Esophagus squamous epithelium (tissue), 5 donors: ENCODE measurements around the gene FKBP15. TPM values are rescaled to one million over a fixed set of nuclear protein-coding genes. Genes with fewer than 3 reads are reported as not detected.

Experiments used
- DNase-seq: peaks from one replicate; lab custom pipeline; 2025; lab: John Stamatoyannopoulos, UW
- H3K27ac ChIP-seq, 4 donors: fragments of 200-600 bp; sonication (generic); one replicate each; pipeline ENCODE4 v1.5.1; 2016 to 2019; ENCODE audit warnings: mild to moderate bottlenecking in 1 of 4
- H3K27me3 ChIP-seq, 4 donors: fragments of 200-600 bp; sonication (generic); 1 replicate in 3 of 4; 2 replicates in 1 of 4; pipeline versions ENCODE4 v1.5.1 to v1.6.0; 2017 to 2021; ENCODE audit warnings: antibody characterized with exemption in 1 of 4
- H3K36me3 ChIP-seq, 3 donors: fragments of 200-600 bp; sonication (generic); one replicate each; pipeline ENCODE4 v1.5.1; 2016 to 2019
- H3K4me1 ChIP-seq, 3 donors: fragments of 200-600 bp; sonication (generic); one replicate each; pipeline ENCODE4 v1.5.1; 2017 to 2019
- H3K4me3 ChIP-seq, 4 donors: fragments of 200-600 bp; sonication (generic); 1 replicate in 3 of 4; 2 replicates in 1 of 4; pipeline ENCODE4 v1.5.1; 2016 to 2019; ENCODE audit warnings: mild to moderate bottlenecking in 2 of 4, moderate library complexity in 1 of 4
- H3K9me3 ChIP-seq, 3 donors: fragments of 200-600 bp; sonication (generic); one replicate each; pipeline ENCODE4 v1.5.1; 2016 to 2019
- CTCF ChIP-seq, 6 experiments: fragments of 450-650 bp in 4 of 6; fragments of 200-600 bp in 2 of 6; sonication (generic) in 2 of 6; IDR thresholded peaks; one replicate each; pipeline ENCODE4 v1.5.1; 2016 to 2019; ENCODE audit warnings: antibody characterized with exemption in 6 of 6, mild to moderate bottlenecking in 4 of 6, moderate library complexity in 4 of 6
- POLR2A ChIP-seq, 4 donors: fragments of 450-650 bp; IDR thresholded peaks; one replicate each; pipeline ENCODE4 v1.6.1; 2017; ENCODE audit warnings: antibody characterized with exemption in 4 of 4, mild to moderate bottlenecking in 4 of 4, moderate library complexity in 3 of 4
- WGBS, 2 donors: methylation state at CpG; one replicate each; pipeline ENCODE4 v1.1.5; 2018; 5-methylcytosine and 5-hydroxymethylcytosine counted together
- intact Hi-C: fragments of 100-400 bp; cut with DNase I; formaldehyde crosslinking; loops from one replicate; pipeline ENCODE4 v1.15.0; 2022
- total RNA-seq, 4 donors: library from RNA; depleted of rRNA; stranded (reverse); fragments of >200 nt; gene quantifications; one replicate each; pipeline ENCODE4 v1.1.0, GENCODE V29; 2016
- donor health status: DM: yes; HTN: yes; CAD: no.

Gene FKBP15
- total RNA-seq, 4 donors from 2014 or later: 17.7 to 23.3 (median 20.5) TPM

DNA sequence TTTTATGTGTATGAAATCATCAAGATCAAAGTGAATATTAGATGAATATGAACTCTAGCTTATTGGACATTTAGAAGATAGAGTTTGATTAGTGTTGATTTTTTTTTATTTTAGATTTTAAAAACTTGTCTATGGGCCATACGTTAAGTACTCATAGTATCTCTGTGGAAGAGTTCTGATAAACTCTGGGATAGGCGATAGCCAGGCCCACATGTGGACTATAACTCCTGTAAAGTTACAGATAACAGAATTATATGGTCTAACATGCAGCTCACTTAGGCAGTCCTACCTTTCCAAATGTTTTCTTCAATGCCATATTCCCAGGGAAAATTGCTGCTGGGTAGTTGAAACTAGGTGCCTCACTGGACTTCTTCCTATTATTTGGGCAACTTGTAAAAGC lies 10.6 kb upstream of the FKBP15 start:
- 98 to 100% methylated on average over 2 of the region's 2 CpGs for WGBS, 2 donors
- no peaks in the 10 kb centered on the region for H3K36me3 ChIP-seq
- no peak overlapping the region for H3K27ac ChIP-seq

DNA sequence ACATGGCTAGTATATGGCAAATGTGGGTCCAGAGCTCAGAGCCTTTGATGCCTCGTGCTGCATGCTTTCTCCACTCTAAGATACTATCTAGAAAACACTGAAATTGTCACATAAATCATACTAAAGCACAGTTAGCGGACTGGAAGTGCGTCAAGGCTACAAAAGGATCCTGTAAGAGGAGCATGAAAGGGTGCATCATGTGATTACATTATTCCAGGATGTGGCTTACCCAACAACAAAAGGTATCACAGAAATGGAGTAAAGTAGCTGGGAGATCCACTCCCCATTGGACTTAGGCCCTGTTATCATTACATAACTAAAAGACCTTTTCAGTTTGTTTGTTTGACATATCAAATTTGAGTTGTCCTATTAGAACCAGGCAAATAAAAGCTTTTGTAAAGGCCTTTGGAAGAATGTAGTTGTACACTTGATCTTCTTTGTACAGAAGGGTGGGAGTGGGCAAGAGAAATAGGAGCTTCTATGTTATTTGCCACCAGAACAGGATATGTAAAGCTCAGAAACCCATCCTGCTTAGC lies 7.1 kb upstream of the FKBP15 start:
- Histone ChIP-seq H3K4me3 (no peak overlapping the region), H3K27me3 (no peaks in the 10 kb centered on the region), H3K4me1 (peaks cover 0 to 23% (median 8%) of the 10 kb centered on the region in 3 donors), H3K27ac (no peak overlapping the region), H3K36me3 (peaks cover 0 to 3% (median 0%) of the 10 kb centered on the region in 3 donors), H3K9me3 (no peaks in the 10 kb centered on the region)
- TF ChIP-seq POLR2A (IDR thresholded peaks at IDR 0.05) (no peak), CTCF (IDR thresholded peaks at IDR 0.05) (no peak)
- intact Hi-C loops: no loop called here
- no peak for DNase-seq
- WGBS, 2 donors: 69 to 81% methylated on average over 3 of the region's 3 CpGs

More for the DNA sequence above, 10.6 kb upstream of the FKBP15 start:
- Histone ChIP-seq H3K4me1 (peaks cover 0 to 32% (median 14%) of the 10 kb centered on the region in 3 donors), H3K27me3 (no peaks in the 10 kb centered on the region), H3K4me3 (no peak overlapping the region), H3K9me3 (no peaks in the 10 kb centered on the region)
- no peak for DNase-seq
- TF ChIP-seq POLR2A (IDR thresholded peaks at IDR 0.05) (no peak), CTCF (IDR thresholded peaks at IDR 0.05) (no peak)
- intact Hi-C loops: no loop called here

DNA sequence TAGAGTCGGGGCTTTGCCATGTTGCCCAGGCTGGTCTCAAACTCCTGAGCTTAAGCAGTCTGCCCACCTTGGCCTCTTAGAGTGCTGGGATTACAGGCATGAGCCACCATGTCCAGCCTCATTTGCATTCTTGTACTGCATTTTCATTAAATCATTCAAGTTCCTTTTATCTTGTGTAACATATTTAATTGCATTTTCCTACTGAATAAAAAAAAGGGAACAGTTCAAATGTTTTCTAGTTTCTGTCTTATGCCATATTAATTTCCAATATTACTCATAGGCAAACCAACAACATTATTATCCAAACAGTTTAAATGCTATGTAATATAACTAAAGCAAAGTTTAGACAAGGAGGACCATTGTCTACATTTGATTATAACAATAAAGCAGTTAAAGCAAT lies 6.4 kb upstream of the FKBP15 start:
- no peak overlapping the region for H3K27ac ChIP-seq
- WGBS, 2 donors: 31 to 84% methylated on average over 1 of the region's 1 CpG
- peaks cover 1 to 23% (median 5%) of the 10 kb centered on the region in 3 donors for H3K4me1 ChIP-seq

GRCh38 chr9:113223963-113224362 lies 2.9 kb upstream of the FKBP15 start:
- Histone ChIP-seq H3K36me3 (peaks cover 0 to 3% (median 0%) of the 10 kb centered on the region in 3 donors), H3K9me3 (no peaks in the 10 kb centered on the region), H3K4me1 (peaks cover 18 to 42% (median 19%) of the 10 kb centered on the region in 3 donors), H3K4me3 (no peak overlapping the region), H3K27ac (no peak overlapping the region), H3K27me3 (no peaks in the 10 kb centered on the region)
- TF ChIP-seq POLR2A (IDR thresholded peaks at IDR 0.05): no peak
- no peak for TF ChIP-seq CTCF (IDR thresholded peaks at IDR 0.05)
- 89 to 100% methylated on average over 2 of the region's 2 CpGs for WGBS, 2 donors
- intact Hi-C loops: no loop called here
- no peak for DNase-seq

More for the DNA sequence above, 6.4 kb upstream of the FKBP15 start:
- H3K4me3 ChIP-seq: no peak overlapping the region
- intact Hi-C loops: no loop called here
- no peak for DNase-seq
- H3K36me3 ChIP-seq: peaks cover 0 to 3% (median 0%) of the 10 kb centered on the region in 3 donors
- TF ChIP-seq CTCF (IDR thresholded peaks at IDR 0.05) (no peak), POLR2A (IDR thresholded peaks at IDR 0.05) (no peak)
- no peaks in the 10 kb centered on the region for H3K27me3 ChIP-seq
- H3K9me3 ChIP-seq: no peaks in the 10 kb centered on the region

- no peak for DNase-seq
- H3K4me1 ChIP-seq: peaks cover 19 to 57% (median 22%) of the 10 kb centered on the region in 3 donors
- 39 to 44% methylated on average over 5 of the region's 5 CpGs for WGBS, 2 donors
- no peaks in the 10 kb centered on the region for H3K27me3 ChIP-seq
- intact Hi-C loops: no loop called here
- peaks cover 0 to 3% (median 0%) of the 10 kb centered on the region in 3 donors for H3K36me3 ChIP-seq
- TF ChIP-seq CTCF (IDR thresholded peaks at IDR 0.05) (no peak), POLR2A (IDR thresholded peaks at IDR 0.05) (no peak)
- H3K4me3 ChIP-seq: peak overlapping the region; percentile 65 to 92 (median 85)
- H3K27ac ChIP-seq: peak overlapping the region in 2 of 4 donors; percentile 92 to 93
- H3K9me3 ChIP-seq: no peaks in the 10 kb centered on the region
These were observed 1.4 kb upstream of the FKBP15 start for GRCh38 chr9:113222482-113222841.
